VCaP (cell line): ENCODE data around the gene ASF1A.

Experiments
- H3K27ac ChIP-seq: fragments of 450-650 bp; 2 replicates; pipeline ENCODE4 v1.5.1; 2017
- TF ChIP-seq, protein P1 (sequence below): fragments of 450-650 bp; conservative IDR thresholded peaks from 2 replicates; pipeline ENCODE4 v1.5.1; 2017; ENCODE audit warnings: mild to moderate bottlenecking, moderate library complexity

ASF1A gene

DNA sequence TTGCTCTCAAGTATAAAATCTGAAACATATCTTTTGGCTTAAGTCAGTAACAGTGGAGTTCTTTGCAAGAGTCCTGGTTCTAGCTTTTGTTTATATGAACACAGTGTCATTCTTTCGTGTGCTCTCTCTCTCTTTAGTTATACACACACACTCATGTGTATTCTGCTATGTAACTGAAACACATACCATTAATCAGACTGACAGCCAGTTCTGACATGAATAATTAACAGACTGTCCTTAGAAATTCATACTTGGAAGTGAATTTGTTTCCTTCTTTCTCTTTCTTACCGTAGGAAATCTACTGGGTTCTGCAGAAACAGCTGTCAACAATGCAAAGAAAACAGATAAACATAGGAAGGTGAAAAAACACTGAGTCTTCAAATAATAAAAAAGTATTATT lies 38.5 kb downstream of the ASF1A start:
- no peak overlapping the region for H3K27ac ChIP-seq
- TF ChIP-seq, protein P1, sequence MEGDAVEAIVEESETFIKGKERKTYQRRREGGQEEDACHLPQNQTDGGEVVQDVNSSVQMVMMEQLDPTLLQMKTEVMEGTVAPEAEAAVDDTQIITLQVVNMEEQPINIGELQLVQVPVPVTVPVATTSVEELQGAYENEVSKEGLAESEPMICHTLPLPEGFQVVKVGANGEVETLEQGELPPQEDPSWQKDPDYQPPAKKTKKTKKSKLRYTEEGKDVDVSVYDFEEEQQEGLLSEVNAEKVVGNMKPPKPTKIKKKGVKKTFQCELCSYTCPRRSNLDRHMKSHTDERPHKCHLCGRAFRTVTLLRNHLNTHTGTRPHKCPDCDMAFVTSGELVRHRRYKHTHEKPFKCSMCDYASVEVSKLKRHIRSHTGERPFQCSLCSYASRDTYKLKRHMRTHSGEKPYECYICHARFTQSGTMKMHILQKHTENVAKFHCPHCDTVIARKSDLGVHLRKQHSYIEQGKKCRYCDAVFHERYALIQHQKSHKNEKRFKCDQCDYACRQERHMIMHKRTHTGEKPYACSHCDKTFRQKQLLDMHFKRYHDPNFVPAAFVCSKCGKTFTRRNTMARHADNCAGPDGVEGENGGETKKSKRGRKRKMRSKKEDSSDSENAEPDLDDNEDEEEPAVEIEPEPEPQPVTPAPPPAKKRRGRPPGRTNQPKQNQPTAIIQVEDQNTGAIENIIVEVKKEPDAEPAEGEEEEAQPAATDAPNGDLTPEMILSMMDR = no peak

DNA sequence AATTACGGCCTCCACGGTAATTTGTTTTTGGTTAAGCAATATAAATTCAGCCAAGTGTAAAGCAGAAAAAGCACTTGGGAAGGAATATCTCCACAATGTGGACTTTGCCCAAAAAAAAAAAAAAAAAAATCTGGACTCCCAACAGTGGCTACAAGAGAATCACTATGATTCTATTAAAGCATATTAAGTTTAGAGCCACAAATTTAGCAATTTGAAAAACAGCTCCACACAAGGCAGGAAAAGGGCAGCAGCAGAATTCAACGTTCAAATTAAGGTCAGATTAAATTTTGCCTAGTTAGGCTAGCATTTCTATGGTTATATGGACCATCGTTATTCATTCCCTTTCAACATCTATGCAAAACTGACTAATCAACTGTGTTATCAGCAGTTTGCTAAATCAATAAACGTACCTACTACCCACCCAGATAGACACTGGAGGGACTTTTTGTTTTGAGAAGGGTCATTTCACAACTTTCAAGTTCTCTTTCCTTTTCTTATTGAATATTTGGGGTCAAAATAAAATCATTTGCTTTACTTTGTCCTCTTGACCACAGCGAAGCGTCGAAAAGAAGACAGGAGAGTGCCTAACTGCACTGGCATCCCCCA lies 40.0 kb downstream of the ASF1A start:
- peak overlapping the region; percentile 87 for H3K27ac ChIP-seq
- TF ChIP-seq, protein P1 = no peak

DNA sequence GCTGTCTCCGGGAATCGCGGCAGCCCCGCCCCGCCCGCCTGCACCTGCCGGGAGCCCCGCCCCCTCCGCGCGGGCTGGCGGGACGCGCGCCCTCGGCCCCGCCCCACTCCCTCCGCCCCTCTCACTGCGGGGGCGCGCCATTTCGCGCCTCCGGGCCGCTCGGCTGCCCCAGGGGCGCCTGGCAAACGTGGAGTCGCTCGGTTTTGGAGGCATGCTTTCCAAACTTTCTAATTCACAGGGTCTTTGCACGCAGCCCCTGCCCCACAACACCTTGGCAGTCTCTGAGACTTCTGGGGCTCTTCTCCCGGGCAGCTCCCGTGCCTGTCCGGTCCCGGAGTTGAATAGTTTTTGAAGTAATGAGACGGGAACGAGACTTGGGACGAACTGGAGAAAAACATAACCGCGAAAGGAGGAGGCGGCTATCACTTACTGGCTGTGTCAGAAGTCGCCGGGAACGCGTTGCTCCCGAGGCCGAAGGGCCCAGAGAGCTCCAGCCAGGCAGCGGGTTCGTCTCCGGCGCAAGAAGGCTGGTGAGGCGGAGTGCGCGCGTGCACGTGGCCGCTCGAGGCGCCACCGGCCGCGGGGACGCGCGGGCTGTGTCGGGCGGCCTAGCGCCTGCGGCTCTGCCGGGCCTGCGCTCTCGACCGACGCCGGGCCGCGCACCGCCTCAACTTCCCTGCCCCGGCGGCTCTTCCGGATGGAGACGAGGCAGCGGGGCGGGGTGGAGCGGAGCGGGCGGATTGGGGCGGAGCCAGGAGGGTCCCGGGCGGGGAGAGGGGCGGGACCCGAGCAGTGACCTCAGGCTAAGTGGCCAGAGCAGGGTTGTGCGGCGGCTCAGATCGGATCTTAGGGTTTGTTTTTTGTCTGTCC lies 40.7 kb downstream of the ASF1A start, which contains the start of gene MCM9:
MCM9 (minus strand) TSS at position 699 of the 870 bp plus-strand sequence. CDS start 3,436 bp downstream, outside the sequence.
- peak within 1 kb of the TSS; percentile 87 for H3K27ac ChIP-seq
- TF ChIP-seq, protein P1 = no peak

DNA sequence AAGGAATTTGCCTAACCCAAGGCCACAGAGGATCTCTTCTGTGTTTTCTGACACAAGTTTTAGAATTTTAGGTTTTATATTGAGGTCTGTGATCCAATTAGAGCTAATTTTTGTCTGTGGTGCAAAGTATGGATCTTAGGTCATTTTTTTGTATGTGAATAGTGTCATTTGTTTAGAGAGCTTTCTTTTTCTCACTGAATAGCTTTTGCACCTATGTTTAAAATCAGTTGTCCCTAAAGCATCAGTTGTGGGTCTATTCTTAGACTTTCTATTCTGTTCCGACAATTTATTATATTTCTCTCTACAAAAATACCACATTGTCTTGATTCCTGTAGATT lies 41.3 kb downstream of the ASF1A start:
- peak overlapping the region; percentile 87 for H3K27ac ChIP-seq
- TF ChIP-seq, protein P1 = no peak

DNA sequence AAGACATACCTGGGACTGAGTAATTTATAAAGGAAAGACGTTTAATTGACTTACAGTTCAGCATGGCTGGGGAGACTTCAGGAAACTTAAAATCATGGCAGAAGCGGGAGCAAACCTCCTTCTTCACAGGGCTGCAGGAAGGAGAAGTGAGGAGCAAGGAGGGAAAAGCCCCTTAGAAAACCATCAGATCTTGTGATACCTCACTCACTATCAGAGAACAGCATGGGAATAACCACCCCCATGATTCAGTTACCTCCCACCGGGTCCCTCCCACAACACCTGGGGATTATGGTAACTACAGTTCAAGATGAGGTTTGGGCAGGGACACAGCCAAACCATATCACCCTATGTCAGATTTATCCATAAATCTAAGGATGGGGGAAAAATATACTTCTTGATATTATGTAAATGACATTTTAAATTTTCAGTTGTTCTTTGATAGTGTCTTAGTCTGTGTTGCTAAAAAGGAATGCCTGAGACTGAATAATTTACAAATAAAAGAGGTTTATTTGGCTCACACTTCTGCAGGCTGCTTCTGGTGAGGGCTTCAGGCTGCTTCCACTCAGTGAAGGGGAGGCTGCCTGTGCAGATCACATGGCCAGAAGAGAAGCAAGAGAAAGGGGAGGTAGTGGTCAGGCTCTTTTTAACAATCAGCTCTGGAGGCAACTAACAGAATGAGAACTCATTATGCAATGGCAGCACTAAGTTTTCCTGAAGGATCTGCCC lies 42.2 kb downstream of the ASF1A start:
- TF ChIP-seq, protein P1 = no peak
- peak overlapping the region; percentile 87 for H3K27ac ChIP-seq

DNA sequence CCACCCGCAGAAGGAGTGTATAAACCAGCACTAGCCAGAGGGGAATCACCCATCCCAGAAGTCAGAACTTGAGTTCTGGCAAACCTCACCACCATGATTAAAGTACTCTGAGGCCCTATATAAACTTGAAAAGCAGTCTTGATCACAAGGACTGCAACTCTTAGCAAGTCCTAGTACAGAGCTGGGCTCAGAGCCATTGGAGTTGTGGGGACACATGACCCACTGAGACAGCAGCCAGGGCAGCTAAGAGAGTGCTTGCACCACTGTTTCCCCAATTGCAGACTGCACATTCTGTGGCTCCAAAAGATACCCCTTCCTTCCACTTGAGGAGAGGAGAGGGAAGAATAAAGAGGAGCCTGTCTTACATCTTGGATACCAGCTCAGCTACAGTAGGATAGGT lies 45.7 kb downstream of the ASF1A start:
- no peak overlapping the region for H3K27ac ChIP-seq
- TF ChIP-seq, protein P1 = no peak

DNA sequence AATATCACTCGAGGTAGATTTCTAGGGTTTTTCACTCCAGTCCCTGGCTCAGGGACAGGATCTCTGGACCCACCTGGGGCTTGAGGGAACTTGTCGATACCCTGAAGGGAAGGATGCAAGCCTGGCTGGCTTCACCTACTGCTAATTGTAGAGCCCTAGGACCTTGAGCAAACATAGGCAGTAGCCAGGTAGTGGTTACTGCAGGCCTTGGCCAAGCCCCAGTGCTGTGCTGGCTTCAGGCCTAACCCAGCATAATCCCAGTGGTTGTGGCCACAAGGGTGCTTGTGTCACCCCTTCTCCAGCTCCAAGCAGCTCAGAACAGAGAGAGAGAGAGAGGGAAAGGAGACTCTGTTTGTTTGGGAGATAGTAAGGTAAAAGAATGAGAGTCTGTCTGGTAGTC lies 46.8 kb downstream of the ASF1A start:
- TF ChIP-seq, protein P1 = no peak
- no peak overlapping the region for H3K27ac ChIP-seq
